H9 (cell line): ENCODE measurements around the gene RBM38. TPM values are rescaled to one million over a fixed set of nuclear protein-coding genes. Genes with fewer than 3 reads are reported as not detected.

Source experiments
- DNase-seq: peaks from one replicate; pipeline ENCODE4 v3.0.0-alpha.2; 2017
- H2AFZ ChIP-seq: one replicate; pipeline ENCODE4 v1.6.1; 2013; ENCODE audit warnings: mild to moderate bottlenecking, low read length, control low read depth, moderate library complexity
- H2AK5ac ChIP-seq: 2 replicates; pipeline ENCODE4 v1.6.1; 2013; ENCODE audit warnings: low read length, control low read depth, mixed read lengths; ENCODE audit not compliant: insufficient read length
- H2BK120ac ChIP-seq: one replicate; pipeline ENCODE4 v1.6.1; 2013; ENCODE audit warnings: low read depth, mild to moderate bottlenecking, low read length, control low read depth, inconsistent platforms; ENCODE audit not compliant: poor library complexity, severe bottlenecking
- H2BK12ac ChIP-seq: 2 replicates; pipeline ENCODE4 v1.6.1; 2013; ENCODE audit warnings: low read length, control low read depth, mixed read lengths, low read depth; ENCODE audit not compliant: insufficient read length
- H2BK15ac ChIP-seq: 2 replicates; pipeline ENCODE4 v1.6.1; 2013; ENCODE audit warnings: low read depth, low read length, control low read depth
- H2BK20ac ChIP-seq: one replicate; pipeline ENCODE4 v1.6.1; 2013; ENCODE audit warnings: low read depth, mild to moderate bottlenecking, low read length, control low read depth, inconsistent platforms; ENCODE audit not compliant: poor library complexity, severe bottlenecking
- H2BK5ac ChIP-seq: 2 replicates; pipeline ENCODE4 v1.6.1; 2013; ENCODE audit warnings: low read length, control low read depth, mixed read lengths; ENCODE audit not compliant: insufficient read length
- H3K14ac ChIP-seq: 2 replicates; pipeline ENCODE4 v1.6.1; 2013; ENCODE audit warnings: low read length, control low read depth; ENCODE audit not compliant: insufficient read depth
- H3K18ac ChIP-seq: 2 replicates; pipeline ENCODE4 v1.6.1; 2013; ENCODE audit warnings: low read depth, mild to moderate bottlenecking, mixed read lengths, low read length, control low read depth; ENCODE audit not compliant: insufficient read length
- H3K23ac ChIP-seq: 2 replicates; pipeline ENCODE4 v1.6.1; 2013; ENCODE audit warnings: low read length, control low read depth, mixed read lengths, low read depth; ENCODE audit not compliant: insufficient read length
- H3K23me2 ChIP-seq: 2 replicates; pipeline ENCODE4 v1.6.1; 2013; ENCODE audit warnings: low read depth, mild to moderate bottlenecking, mixed read lengths, low read length, control low read depth; ENCODE audit not compliant: insufficient read length, poor library complexity, severe bottlenecking
- H3K27ac ChIP-seq: 2 replicates; pipeline ENCODE4 v1.5.1; 2013; ENCODE audit warnings: low read length, control low read depth, mixed read lengths, low read depth; ENCODE audit not compliant: insufficient read length
- H3K27me3 ChIP-seq: 2 replicates; pipeline ENCODE4 v1.6.1; 2013; ENCODE audit warnings: low read length, control low read depth, inconsistent platforms; ENCODE audit not compliant: insufficient read depth
- H3K4ac ChIP-seq: 2 replicates; pipeline ENCODE4 v1.6.1; 2013; ENCODE audit warnings: low read depth, mild to moderate bottlenecking, control low read depth, inconsistent platforms, low read length, moderate library complexity
- H3K4me1 ChIP-seq: 2 replicates; pipeline ENCODE4 v1.6.1; 2013; ENCODE audit warnings: low read length, control low read depth, inconsistent platforms; ENCODE audit not compliant: insufficient read depth
- H3K4me2 ChIP-seq: 2 replicates; pipeline ENCODE4 v1.6.1; 2013; ENCODE audit warnings: low read length, control low read depth, mixed read lengths; ENCODE audit not compliant: insufficient read length, insufficient read depth
- H3K56ac ChIP-seq: 2 replicates; pipeline ENCODE4 v1.6.1; 2013; ENCODE audit warnings: low read depth, mild to moderate bottlenecking, mixed read lengths, low read length, control low read depth; ENCODE audit not compliant: insufficient read length
- H3K79me1 ChIP-seq: 2 replicates; pipeline ENCODE4 v1.6.1; 2013; ENCODE audit warnings: low read depth, mild to moderate bottlenecking, moderate library complexity, low read length, control low read depth, inconsistent platforms; ENCODE audit not compliant: insufficient read depth, poor library complexity, severe bottlenecking
- H3K79me2 ChIP-seq: 2 replicates; pipeline ENCODE4 v1.6.1; 2013; ENCODE audit warnings: low read length, control low read depth, inconsistent platforms; ENCODE audit not compliant: insufficient read depth
- H3K9ac ChIP-seq: 2 replicates; pipeline ENCODE4 v1.6.1; 2013; ENCODE audit warnings: low read length, control low read depth, mixed read lengths; ENCODE audit not compliant: insufficient read length; ENCODE audit errors: extremely low read depth
- H3K9me3 ChIP-seq: one replicate; pipeline ENCODE4 v1.6.1; 2013; ENCODE audit warnings: low read depth, low read length, inconsistent platforms; ENCODE audit not compliant: control insufficient read depth
- H3T11ph ChIP-seq: one replicate; pipeline ENCODE4 v1.6.1; 2013; ENCODE audit warnings: mild to moderate bottlenecking, low read length, control low read depth, inconsistent platforms
- H4K20me1 ChIP-seq: one replicate; pipeline ENCODE4 v1.6.1; 2013; ENCODE audit not compliant: control insufficient read depth, insufficient read length, insufficient read depth
- H4K5ac ChIP-seq: 2 replicates; pipeline ENCODE4 v1.6.1; 2013; ENCODE audit warnings: low read depth, mild to moderate bottlenecking, mixed read lengths, low read length, control low read depth; ENCODE audit not compliant: insufficient read length
- H4K8ac ChIP-seq: replicated peaks from 2 replicates; pipeline ENCODE4 v1.6.1; 2013; ENCODE audit warnings: low read length, control low read depth, mixed read lengths, low read depth; ENCODE audit not compliant: insufficient read length
- H4K91ac ChIP-seq: 2 replicates; pipeline ENCODE4 v1.6.1; 2013; ENCODE audit warnings: low read depth, mild to moderate bottlenecking, moderate library complexity, mixed read lengths, low read length, control low read depth; ENCODE audit not compliant: insufficient read length
- H3K27ac Mint-ChIP-seq, 3 experiments: 2 replicates in 2 of 3; 3 replicates in 1 of 3; pipeline ENCODE4 v1.8.0; 2020 to 2021; ENCODE audit warnings: mixed read lengths in 3 of 3, mild to moderate bottlenecking in 1 of 3, moderate library complexity in 1 of 3
- H3K27me3 Mint-ChIP-seq: 2 replicates; pipeline ENCODE4 v1.8.0; 2021; ENCODE audit warnings: low read depth, mild to moderate bottlenecking, moderate library complexity, mixed read lengths
- H3K36me3 Mint-ChIP-seq, 3 experiments: 2 replicates in 2 of 3; 3 replicates in 1 of 3; pipeline ENCODE4 v1.8.0; 2020 to 2021; ENCODE audit warnings: low read depth in 3 of 3, mixed read lengths in 3 of 3; ENCODE audit not compliant: insufficient read depth in 1 of 3
- H3K4me1 Mint-ChIP-seq, 2 experiments: 2 replicates each; pipeline ENCODE4 v1.8.0; 2020; ENCODE audit warnings: mixed read lengths in 2 of 2
- H3K4me3 Mint-ChIP-seq, 2 experiments: 2 replicates in 1 of 2; 3 replicates in 1 of 2; pipeline ENCODE4 v1.8.0; 2020 to 2021; ENCODE audit warnings: mild to moderate bottlenecking in 2 of 2, mixed read lengths in 2 of 2, moderate library complexity in 1 of 2
- H3K9me3 Mint-ChIP-seq, 2 experiments: 2 replicates in 1 of 2; 3 replicates in 1 of 2; pipeline ENCODE4 v1.8.0; 2020; ENCODE audit warnings: mild to moderate bottlenecking in 2 of 2, mixed read lengths in 2 of 2, moderate library complexity in 1 of 2
- CTCF ChIP-seq: fragments of 200-600 bp; sonication (generic); conservative IDR thresholded peaks from 3 replicates; pipeline ENCODE4 v1.8.0; 2021; ENCODE audit warnings: antibody characterized with exemption, mild to moderate bottlenecking
- WGBS: extraction: QIAGEN DNeasy Blood & Tissue Kit; methylation state at CpG from one replicate; pipeline ENCODE4 v1.1.7; 2013; ENCODE audit warnings: missing lambda C conversion rate, low lambda C conversion rate, mixed read lengths; ENCODE audit not compliant: insufficient read length; ENCODE audit errors: extremely low coverage; 5-methylcytosine and 5-hydroxymethylcytosine counted together
- total RNA-seq: library from RNA; stranded (reverse); gene quantifications from 2 replicates; pipeline ENCODE4 v1.2.1, GENCODE V29; 2021

The RBM38 gene
- total RNA-seq, 1 experiment from 2014 or later, result 66.8 TPM

DNA sequence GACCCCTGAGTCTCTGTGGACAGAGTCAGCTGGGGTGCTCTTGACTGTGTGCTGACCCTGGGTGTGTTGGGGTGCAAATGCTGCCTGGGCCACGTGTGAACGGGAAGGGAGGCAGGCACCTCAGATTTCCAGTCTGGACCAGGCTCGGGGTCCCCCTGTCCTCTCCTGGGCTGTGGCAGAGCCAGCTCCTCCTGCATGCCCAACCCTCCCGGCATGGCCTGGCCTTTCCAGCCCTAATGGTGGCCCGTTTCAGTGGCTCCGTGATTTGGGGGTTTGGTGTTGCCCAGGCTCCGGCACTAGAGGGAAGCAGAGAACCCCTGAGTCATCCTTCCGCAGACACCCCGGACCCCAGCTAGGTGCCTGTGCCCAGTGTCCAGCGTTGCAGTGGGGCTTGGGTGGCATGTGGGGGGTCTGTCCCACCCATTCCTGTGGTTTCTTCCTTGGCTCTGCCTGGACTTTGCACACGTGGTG lies 9.1 kb downstream of the RBM38 start:
- Mint-ChIP-seq H3K27me3 (no peaks in the 10 kb centered on the region), H3K4me1 (peaks cover 14 to 24% of the 10 kb centered on the region in 2 experiments), H3K9me3 (no peaks in the 10 kb centered on the region), H3K36me3 (peaks cover 29 to 78% (median 75%) of the 10 kb centered on the region in 3 experiments), H3K4me3 (no peak overlapping the region), H3K27ac (peak overlapping the region in 2 of 3 experiments; percentile 40 to 81; a peak in 2 of 7 replicates)
- no peaks in the 10 kb centered on the region; the same call in 1 of the 2 replicates for H3K79me2 ChIP-seq
- H3K18ac ChIP-seq, result no peak overlapping the region
- H3K14ac ChIP-seq, result no peak overlapping the region
- H2BK20ac ChIP-seq, result no peak overlapping the region
- no peaks in the 10 kb centered on the region for H4K20me1 ChIP-seq
- DNase-seq, result no peak
- H3K79me1 ChIP-seq, result peaks cover 3% of the 10 kb centered on the region
- no peak overlapping the region for H3K9ac ChIP-seq
- H4K5ac ChIP-seq, result no peak overlapping the region
- no peak overlapping the region for H3K4ac ChIP-seq
- no peak overlapping the region for H3T11ph ChIP-seq
- no peak for TF ChIP-seq CTCF
- H2BK12ac ChIP-seq, result no peak overlapping the region
- no peak overlapping the region for H3K23ac ChIP-seq
- no peak overlapping the region for H2BK15ac ChIP-seq
- no peak overlapping the region for H2AFZ ChIP-seq
- H4K8ac ChIP-seq, result no peak overlapping the region
- no peak overlapping the region for H2AK5ac ChIP-seq
- no peaks in the 10 kb centered on the region for H3K9me3 ChIP-seq
- H3K27me3 ChIP-seq, result no peaks in the 10 kb centered on the region
- no peak overlapping the region for H2BK120ac ChIP-seq
- no peak overlapping the region for H3K4me2 ChIP-seq
- H3K23me2 ChIP-seq, result no peaks in the 10 kb centered on the region
- H3K4me1 ChIP-seq, result no peaks in the 10 kb centered on the region
- no peak overlapping the region for H4K91ac ChIP-seq
- H3K27ac ChIP-seq, result no peak overlapping the region
- no peak overlapping the region for H2BK5ac ChIP-seq
- H3K56ac ChIP-seq, result no peak overlapping the region
- no CpG with 5 or more reads among the region's 11 CpGs for WGBS
